HG03280 (cell line): ENCODE data around the gene SGTA.
"Not testable (repeated sequence)": the region's sequence is repeated elsewhere in the genome, so short reads cannot be mapped to it uniquely, and the experiment has no call there.

ENCODE experiments used
- ATAC-seq: cut with Tn5 transposase; IDR thresholded peaks from one replicate; pipeline ENCODE4 v1.9.1; 2021; ENCODE audit warnings: mild to moderate bottlenecking, moderate library complexity; ENCODE audit not compliant: unreplicated experiment

The SGTA gene

DNA sequence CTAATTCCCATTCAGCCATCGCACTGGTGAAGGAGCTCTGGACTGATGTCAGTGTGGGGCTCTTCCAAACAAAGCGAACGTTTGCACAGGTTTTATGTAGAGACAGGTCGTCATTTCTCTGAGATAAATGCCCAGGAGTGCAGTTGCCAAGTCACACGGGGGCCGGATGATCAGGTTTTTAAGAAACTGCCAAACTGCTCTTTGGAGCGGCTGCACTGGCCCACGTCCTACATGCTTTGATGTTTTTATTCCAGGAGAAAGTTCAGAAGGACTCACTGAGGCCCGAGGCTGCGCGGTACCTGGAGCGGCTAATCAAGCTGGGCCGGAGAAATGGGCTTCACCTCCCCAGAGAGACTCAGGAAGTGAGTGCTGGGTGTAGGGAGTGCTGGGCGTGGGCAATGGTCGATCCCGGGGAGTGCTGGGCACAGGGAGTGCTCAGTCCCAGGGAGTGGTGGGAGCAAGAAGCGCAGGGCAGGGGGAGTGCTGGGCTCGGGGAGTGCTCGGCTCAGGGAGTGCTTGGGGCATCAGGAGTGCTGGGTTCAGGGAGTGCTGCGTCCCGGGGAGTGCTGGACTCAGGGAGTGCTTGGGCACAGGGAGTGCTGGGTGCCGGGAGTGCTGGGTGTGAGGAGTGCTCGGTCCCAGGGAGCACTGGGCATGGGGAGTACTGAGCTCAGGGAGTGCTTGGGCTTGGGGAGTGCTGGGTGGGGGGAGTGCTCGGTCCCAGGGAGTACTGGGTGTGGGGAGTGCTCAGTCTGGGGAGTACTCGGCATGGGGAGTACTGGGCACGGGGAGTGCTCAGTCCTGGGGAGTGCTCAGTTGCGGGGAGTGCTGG, 13.0 kb upstream of the SGTA start:
- no peak for ATAC-seq

DNA sequence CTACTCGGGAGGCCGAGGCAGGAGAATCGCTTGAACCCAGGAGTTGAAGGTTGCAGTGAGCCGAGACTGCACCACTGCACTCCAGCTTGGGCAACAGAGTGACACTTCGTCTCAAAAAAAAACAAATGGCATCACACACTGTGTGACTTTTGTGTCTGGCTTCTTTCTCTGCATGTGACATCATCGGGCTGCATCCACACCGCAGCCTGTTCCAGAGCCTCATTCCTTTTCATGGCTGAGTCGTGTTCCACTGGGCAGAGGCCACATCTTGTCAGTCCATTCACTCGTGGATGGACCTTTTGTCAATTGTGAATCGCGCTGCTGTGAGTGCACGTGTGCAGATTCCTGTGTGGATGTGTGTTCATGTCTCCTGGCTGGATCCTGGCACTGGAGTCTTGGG, 10.5 kb upstream of the SGTA start:
- no peak for ATAC-seq

DNA sequence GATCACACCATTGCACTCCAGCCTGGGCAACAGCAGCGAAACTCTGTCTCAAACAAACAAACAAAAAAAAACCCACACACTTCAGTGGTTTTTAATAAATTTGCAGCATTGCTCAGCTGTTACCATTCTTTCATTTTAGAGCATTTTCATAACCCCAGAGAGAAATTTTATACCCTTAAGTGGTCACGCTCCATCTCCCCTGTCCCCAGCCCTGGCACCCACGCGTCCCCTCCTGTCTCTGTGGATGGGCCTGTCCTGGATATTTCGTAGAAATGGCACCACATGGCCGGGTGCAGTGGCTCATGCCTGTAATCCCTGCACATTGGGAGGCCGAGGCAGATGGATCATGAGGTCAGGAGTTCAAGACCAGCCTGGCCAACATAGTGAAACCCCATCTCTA, 10.1 kb upstream of the SGTA start:
- ATAC-seq: no peak

DNA sequence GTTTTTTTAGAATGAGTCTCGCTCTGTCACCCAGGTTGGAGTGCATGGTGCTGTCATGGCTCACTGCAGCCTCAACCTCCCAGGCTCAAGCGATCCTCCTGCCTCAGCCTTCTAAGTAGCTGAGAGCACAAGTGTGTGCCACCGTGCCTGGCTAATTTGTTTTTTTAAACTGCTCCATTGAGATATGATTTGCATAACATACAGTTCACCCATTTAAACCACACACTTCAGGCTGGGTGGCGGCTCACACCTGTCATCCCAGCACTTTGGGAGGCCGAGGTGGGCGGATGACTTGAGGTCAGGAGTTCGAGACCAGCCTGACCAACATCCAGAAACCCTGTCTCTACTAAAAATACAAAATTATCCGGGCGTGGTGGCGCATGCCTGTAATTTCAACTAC, 9.6 kb upstream of the SGTA start:
- not testable (repeated sequence) for ATAC-seq

DNA sequence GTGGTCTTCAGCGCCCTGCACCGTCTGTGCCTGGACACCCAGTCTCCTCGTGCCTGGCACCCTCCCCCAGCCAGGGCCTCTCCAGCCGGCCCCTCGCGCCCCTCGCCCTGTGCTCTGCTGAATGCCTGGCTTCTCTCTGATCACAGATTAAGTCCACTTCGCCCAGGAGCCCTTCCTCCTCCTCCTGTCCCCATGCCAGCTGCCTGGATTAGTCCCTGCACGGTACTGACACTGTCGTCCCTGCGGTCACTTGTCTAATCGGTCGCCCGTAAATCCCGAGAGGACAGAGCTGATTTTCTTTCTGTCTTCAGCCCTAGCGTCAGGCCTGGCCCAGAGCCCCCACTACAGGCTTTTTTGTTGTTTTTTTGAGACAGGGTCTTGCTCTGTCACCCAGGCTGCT, 8.8 kb upstream of the SGTA start:
- ATAC-seq: no peak

DNA sequence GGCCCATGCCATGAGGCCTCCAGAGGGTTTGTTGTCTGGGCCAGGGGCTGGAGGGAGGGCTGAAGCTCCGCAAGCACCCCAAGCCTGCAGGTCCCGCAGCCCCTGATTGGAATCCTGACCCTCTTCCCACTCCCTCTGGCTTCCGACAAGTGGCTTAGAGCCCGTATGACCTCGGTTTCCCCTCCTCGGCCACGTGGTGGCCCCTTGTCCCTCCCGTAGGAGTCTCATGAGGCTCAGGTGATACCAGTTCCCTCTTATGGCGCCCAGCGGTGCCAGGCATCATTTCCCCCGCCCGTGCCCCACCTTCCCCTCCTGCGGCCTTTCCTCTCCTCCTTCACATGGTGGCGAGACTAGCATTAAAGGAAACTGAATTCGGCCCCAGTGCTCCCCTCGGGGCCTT, 8.4 kb upstream of the SGTA start:
- ATAC-seq: no peak

DNA sequence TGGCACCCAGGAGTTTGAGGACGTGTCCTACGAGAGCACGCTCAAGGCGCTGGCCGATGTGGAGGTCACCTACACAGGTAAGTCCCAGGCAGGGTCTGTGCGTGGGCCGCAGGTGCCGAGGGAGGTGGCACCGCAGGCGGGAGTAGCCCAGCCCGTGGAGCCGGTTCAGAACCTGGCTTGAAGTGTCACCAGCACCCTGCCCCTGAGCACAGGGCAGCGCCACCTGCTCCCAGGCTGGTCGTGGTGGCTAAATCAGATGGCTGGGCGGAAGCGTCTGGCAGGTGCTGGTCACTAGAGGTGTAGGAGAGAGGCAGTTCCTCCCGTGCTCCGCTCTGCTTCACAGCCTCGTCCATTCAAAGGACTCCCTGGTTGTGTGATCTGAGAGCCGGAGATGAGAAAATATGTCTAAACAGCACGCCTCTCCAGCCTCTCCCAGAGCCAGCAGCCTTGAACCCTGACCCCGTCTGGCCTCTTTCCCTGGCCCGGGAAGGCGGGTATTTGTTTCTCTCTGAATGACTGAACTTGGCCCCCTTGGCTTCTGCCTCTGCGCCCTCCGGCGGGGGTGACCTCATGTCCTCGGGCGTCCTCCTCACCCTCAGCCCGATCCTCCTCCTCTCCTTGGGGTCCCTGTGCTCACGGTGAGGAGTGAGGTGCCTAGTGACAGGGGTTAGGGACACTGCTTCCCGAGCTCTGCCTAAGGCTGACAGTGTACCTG, 7.6 kb upstream of the SGTA start:
- no peak for ATAC-seq

DNA sequence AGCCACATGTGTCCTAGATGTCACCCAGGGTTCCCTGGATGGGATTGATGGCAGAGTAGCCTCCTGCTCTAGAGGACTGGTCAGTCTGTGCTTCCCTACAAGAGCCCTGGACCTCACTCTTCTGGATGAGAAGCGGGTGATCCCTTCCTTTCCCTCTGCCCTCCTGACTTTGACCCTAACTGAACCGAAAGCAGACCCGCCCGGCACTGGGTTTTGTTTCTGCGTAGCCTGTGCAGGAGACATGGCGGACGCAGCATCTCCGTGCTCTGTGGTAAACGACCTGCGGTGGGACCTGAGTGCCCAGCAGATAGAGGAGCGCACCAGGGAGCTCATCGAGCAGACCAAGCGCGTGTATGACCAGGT, 7.1 kb upstream of the SGTA start:
- ATAC-seq: no peak

DNA sequence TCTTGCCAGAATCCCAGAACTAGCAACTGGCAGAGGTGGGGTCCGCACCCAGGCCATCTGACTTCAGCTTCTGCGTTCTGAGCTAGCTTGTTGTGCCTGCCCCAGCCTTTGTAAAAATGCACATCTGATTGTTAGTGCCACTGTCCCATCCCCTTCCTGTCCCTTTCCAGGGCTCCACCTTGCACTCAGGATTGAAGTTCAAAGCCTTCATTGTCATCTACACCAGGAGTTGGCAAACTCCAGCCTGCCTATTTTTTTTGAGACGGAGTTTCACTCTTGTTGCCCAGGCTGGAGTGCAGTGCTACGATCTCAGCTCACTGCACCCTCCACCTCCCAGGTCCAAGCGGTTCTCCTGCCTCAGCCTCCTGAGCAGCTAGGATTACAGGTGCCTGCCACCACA, 5.2 kb upstream of the SGTA start:
- no peak for ATAC-seq

DNA sequence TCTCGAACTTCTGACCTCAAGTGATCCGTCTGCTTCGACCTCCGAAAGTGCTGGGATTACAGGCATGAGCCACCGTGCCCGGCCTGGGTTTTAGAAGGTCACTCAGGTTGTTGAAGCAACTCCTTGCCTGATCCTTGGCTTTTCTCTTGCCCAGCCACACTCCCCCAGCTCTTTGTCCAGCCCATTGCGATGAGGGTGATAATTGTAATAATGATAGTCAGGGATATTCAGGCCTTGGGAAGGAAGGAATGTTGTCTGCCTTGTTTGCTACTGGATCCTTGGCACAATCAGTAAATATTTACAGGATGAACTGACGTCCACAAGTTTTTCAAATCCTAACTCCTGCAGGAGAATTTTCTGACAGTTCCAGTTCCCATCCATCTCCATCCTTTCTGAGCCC, 4.0 kb upstream of the SGTA start:
- no peak for ATAC-seq

DNA sequence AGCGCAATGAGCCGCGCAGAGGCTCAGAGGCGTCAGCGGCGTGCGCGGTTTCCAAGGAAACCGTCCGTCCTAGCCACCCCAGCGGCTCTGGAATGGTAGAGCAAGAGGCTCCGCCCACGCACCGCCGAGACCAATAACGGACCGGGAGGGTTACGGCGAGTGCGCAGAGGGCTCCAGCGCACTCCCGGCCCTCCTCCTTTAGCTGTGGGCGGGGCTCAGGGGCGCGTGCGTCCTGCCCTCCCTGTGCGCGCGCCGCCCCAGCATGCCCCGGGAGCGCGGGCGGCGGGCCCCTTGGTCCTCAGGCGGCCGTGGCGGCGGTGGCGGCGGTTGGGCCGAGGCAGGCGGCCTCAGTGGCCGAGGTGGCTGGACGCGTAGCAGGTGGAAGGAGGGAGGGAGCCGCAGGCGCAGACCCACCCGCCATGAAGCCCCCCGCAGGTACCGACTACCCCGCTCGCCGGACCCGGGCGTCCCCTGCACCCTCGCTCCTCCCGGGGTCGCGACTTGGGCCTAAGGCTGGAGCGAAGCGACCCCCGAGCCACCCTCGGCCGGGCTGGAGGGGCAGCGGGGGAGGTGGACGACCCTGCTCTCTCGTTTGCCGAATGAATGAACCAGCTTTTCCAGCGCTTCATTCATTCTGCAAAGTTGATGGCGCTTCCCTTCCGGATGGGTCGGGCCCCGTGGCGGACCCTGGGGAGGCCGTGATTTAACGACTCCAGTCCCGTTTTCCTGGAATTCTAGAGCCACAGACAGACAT, 2.3 kb upstream of the SGTA start, which contains the start of gene THOP1:
TSS of gene THOP1 (plus strand) at position 260 of the 754 bp plus-strand sequence. CDS start at position 420, 160 bp downstream.
- peak; percentile 63 for ATAC-seq

DNA sequence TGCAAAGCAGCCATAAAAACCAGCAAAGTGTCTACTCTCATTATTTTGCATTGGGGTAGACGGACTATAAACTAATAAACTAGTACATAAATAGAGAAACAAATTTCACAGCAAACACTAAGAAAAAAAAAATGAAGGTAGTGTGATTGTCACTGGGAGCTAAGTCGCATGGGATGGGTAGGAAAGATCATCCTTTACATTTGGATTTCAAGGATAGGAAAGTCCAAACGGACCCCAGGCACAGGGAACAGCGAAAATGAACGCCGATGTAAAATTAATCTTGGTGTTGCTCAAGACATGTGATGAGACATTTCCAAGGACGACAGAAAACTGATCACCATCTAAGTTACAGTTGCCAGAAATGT, 690 bp upstream of the SGTA start:
- no peak for ATAC-seq

DNA sequence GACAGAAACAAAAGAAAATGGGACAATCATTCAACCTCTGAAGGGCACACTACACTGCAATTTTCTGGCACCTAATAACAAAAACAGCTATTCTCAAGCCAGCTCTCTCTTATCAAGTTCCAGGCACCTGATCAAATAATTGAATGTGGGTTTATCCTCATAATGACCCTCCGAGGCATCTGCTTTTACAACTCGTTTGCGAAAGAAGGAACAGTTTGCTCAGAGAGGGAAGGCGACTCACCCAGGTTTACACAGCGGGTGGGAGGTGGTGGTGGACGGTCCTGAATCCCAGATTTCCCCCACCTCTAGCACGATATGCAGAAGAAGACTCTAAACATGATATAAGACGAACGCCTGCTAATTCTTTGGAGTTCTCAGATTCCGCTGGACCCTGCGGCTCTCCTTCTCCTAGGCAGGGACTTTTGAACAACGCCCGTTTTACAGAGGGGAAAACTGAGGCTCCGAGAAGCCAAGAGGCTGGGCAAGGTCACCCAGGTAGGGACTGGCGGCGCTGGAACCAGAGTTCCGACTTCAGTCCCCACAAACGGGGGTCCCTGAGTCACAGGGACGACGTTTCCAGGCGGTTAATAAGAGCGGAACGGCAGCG, 641 bp downstream of the SGTA start:
- no peak for ATAC-seq

DNA sequence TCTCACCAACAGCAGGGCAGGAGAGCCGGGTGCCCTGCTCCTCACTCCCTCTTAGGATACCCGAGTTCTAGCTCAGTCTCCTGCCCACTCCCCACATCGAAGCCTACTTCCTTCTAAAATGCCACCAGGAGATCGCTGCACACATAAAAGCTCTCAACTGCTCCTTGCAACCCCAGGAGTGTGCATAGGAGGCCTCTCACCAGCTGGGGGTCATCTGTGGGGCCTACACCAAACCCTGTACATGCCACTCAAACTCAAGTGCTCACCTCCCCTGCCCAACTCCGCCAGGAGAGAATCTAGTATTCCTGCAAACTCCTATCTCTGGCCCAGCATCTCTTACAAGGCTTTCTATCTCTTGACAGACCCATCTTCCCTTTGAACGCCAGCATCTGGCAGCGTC, 2.8 kb downstream of the SGTA start:
- no peak for ATAC-seq

DNA sequence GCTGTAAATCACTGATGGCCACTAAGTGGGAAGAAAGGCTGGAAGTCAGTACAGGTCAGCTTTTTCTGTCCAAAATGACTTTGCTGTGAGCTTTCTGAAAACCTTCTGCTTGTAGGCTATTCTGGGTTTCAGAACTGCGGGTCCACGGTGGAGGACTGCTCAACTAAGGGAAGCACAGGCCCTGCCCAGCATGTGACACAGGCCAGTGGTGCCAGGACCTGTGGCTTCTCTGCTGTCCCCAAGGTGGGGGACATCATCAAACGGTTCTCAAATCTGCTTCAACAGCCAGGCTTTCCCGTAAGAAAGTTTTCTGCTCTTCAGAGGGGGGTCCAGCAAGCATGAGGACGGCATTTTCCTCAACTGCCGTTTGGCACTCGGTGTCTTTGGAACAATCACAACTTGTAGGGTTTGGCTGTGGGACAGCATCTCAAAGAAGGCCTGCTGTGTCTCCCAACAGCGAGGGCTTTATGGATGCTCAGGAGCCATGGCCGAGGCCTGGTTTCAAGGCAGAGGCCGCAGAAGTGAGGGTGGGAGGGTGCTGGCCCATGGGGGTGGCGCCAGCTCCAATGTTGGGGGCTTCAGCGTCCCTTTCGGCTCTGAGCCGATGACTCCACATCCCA, 3.8 kb downstream of the SGTA start:
- no peak for ATAC-seq

DNA sequence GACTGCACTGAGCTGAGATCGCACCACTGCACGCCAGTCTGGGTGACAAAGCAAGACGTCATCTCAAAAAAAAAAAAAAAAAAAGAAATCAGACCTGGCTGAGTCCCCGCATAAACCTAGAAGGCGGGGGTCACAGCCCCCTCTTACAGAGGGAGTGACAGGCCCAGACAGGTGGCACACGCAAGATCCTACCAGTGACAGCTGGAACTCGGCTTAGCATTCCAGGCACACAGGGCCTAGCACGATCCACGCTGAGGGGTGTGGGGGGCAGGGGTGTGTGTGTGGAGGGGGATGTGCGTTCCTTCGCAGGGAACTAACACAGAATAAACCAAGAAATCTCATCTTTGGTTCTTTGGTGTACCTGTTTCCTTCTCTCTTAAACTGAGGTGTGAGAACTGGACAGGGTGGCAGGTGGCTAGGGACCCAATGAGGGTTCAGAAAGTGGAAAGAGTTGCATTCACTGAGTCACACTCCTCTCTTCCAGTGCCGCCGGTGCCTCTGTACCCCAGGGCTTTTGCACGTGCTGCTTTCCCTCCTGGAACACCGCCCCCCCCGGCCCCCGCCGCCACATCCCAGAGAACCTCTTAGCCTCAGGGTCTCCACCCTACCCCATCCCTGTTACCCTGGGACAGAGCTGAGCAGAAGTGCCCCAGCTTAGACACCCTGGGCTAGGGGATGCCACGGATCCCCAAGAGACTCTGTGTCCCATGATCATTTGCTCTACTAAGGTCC, 5.0 kb downstream of the SGTA start:
- no peak for ATAC-seq

DNA sequence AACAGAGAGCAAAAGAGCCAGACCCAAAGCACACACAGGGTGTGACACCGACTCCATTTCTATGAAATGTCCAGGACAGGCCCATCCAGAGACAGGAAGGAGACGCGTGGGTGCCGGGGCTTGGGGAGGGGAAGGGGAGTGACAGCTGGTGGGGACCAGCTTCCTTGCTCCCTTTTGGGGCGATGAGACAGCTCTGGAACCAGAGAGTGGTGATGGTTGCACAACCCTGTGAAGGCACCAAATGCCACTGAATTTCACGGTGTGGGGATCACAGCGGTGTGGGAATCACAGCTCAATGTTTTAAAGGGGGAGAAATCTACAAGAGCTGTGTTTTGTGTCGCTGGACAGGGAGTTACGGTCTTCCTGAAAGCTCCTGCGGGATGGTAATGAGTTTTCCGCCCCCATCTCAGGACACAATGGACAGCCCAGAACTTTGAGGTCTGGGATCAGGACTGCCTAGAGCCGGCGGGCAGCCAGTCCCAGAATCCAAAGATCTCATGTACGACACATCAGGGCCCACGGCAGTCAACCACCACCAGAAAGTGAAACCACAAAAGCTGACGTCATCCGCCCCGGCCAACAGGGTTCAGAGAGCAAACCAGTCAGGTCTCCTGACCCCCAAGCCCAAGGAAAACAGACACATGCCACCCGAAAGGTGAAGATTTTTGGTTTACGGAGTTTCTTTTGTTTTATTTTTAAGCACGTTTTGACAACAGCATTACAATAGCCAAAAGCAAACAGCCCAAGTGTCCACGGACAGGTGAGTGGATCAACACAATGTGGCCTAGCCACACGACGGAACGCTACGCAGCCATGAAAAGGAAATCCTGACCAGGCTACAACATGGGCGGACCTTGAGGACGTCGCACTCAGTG, 7.3 kb downstream of the SGTA start:
- ATAC-seq: no peak

DNA sequence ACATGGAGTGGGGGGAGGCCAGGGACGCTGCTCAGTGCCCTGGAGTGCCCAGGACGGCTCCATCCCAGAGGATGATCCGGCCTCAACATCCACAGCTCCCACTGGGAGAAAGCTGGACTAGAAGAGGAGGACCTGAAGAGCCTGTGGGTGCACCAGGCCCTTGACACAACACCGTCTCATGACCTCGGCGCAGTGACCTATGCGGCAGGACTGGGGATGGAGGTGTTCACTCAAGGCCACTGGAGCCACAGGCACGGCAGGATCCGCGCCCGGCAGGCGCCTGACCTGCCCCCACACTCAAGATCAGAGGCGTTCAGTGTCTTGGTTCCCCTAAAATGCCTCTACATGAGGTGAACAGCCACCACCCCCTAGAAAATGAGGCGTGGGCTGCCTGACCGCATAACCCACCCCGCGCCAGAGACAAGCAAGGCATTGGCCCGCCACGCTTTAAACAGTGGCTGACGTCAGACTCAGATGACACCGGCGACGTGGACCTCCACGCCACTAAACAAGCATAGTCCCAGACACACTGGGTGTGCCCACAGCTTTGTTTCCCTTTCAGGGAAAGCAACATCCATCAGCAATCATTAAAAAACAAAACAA, 8.0 kb downstream of the SGTA start:
- ATAC-seq: no peak
